ENCODE data around the gene STIL.

STIL gene

GRCh38 chr1:47249755-47250154, 64.2 kb downstream of the STIL start:
- TF ChIP-seq, protein P1, sequence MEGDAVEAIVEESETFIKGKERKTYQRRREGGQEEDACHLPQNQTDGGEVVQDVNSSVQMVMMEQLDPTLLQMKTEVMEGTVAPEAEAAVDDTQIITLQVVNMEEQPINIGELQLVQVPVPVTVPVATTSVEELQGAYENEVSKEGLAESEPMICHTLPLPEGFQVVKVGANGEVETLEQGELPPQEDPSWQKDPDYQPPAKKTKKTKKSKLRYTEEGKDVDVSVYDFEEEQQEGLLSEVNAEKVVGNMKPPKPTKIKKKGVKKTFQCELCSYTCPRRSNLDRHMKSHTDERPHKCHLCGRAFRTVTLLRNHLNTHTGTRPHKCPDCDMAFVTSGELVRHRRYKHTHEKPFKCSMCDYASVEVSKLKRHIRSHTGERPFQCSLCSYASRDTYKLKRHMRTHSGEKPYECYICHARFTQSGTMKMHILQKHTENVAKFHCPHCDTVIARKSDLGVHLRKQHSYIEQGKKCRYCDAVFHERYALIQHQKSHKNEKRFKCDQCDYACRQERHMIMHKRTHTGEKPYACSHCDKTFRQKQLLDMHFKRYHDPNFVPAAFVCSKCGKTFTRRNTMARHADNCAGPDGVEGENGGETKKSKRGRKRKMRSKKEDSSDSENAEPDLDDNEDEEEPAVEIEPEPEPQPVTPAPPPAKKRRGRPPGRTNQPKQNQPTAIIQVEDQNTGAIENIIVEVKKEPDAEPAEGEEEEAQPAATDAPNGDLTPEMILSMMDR (IDR thresholded peaks at IDR 0.05), result no peak
- Histone ChIP-seq H3K27ac (no peak overlapping the region), H3K4me3 (no peak overlapping the region)
- DNase-seq (ENCODE audit: low spot score), result no peak

DNA sequence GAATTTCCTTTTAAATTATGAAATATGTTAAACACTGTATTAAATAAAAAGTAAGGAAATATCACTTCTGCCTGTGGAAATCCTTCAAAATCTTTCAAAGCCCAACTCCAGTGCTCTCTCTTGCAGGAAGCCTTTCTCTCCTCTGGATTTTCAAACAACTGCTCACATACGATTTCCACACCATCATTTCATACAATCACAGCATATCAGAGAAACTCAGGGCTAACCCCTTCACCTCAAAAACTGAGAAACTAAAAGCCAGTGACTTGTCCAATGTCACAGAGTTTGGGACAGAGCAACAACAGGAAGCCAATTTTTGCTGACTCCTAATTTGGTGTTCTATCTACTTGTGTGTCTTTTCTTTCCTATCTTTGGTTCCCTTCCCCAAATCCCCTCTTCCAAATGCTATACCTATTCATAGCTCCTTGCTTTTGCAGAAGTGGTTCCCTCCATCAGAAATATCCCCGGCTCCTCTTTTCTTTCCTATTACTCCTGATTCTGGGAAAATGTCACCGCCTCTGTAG, 69.5 kb downstream of the STIL start:
- no peak for DNase-seq (ENCODE audit: low spot score)
- Histone ChIP-seq H3K4me3 (no peak overlapping the region), H3K27ac (no peak overlapping the region)
- TF ChIP-seq, protein P1 (IDR thresholded peaks at IDR 0.05), result no peak

DNA sequence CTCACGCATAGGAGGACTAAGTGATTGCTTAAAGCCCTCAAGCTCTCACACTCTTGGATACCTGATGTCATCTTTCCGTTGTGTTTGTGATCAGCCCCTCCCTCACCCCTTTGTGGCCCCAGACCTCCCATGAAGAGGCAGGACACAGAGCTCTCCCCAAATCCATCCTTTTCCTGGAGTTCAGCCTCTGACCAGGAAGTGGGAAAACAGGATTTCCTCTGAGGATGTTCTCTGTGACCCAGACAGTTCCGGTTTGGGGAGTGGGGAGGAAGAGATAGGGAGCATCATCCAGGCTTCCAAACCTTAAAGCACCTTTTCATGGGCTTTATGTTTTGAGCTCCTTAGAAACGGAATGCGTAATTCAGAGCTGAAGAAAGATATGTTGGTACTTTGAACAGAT, 70.0 kb downstream of the STIL start:
- TF ChIP-seq, protein P1 (IDR thresholded peaks at IDR 0.05), result no peak
- Histone ChIP-seq H3K4me3 (no peak overlapping the region), H3K27ac (no peak overlapping the region)
- no peak for DNase-seq (ENCODE audit: low spot score)

- no peak for DNase-seq (ENCODE audit: low spot score)
- Histone ChIP-seq H3K27ac (no peak overlapping the region), H3K4me3 (no peak overlapping the region)
- TF ChIP-seq, protein P1 (IDR thresholded peaks at IDR 0.05), result no peak
These were observed 72.5 kb downstream of the STIL start for GRCh38 chr1:47241114-47242113.

GRCh38 chr1:47238935-47239592, 74.9 kb downstream of the STIL start:
- TF ChIP-seq, protein P1 (IDR thresholded peaks at IDR 0.05), result no peak
- Histone ChIP-seq H3K4me3 (no peak overlapping the region), H3K27ac (no peak overlapping the region)
- DNase-seq (ENCODE audit: low spot score), result no peak

- Histone ChIP-seq H3K27ac (no peak overlapping the region), H3K4me3 (no peak overlapping the region)
- TF ChIP-seq, protein P1 (IDR thresholded peaks at IDR 0.05), result no peak
- DNase-seq (ENCODE audit: low spot score), result no peak
These were observed 78.1 kb downstream of the STIL start for GRCh38 chr1:47235806-47236205.
